Measurements from ENCODE around the gene KIR2DL4.

DNA sequence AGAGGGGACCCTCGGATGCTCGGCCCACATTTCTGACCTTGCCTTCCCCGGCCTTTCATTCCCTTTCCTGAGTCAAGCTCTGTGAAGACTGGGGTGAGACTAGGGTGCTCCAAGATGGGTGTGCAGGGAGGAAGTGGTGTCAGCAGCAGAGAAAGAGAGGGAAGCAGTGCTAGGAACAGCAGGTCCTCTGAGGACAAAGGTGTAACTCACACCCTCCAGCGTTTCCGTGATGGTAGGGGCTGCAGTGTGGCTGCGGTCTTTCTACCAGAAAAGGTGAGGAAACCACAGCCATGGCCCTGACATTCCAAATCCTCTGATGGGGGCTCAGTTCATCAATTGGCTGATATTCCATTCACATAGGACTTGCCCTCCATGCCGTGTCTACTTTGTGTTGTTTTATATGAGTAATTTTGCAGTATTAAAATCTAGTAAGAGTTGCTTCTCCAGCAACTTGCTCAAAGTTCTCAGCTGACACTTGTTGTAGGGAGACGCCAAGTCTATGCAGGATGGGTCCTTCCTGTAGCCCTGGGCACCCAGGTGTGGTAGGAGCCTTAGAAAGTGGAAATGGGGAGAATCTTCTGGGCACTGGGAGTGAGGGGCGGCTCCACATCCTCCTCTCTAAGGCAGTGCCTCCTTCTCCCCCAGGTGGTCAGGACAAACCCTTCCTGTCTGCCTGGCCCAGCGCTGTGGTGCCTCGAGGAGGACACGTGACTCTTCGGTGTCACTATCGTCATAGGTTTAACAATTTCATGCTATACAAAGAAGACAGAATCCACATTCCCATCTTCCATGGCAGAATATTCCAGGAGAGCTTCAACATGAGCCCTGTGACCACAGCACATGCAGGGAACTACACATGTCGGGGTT lies 14.5 kb downstream of the KIR2DL4 start:
- TF ChIP-seq EZH2 (IDR thresholded peaks at IDR 0.05; ENCODE audit: insufficient read depth, poor library complexity, severe bottlenecking) (no peak), EZH2phosphoT487 (IDR thresholded peaks at IDR 0.05; ENCODE audit: insufficient read depth, low read depth) (no peak)

Data from GM23248 (cell line).